HCT116 (cell line): ENCODE data around the gene SORBS1.

Experiments
- CEBPB ChIP-seq: IDR thresholded peaks from 2 replicates; pipeline ENCODE4 v1.6.1; 2012; ENCODE audit warnings: low read depth
- EZH2 ChIP-seq: fragments of 200-600 bp; sonication (generic); IDR thresholded peaks from 2 replicates; pipeline ENCODE4 v1.6.1; 2017; ENCODE audit warnings: antibody characterized with exemption, mixed run types
- EZH2phosphoT487 ChIP-seq: fragments of 200-600 bp; IDR thresholded peaks from 2 replicates; pipeline ENCODE4 v1.6.1; 2018; ENCODE audit warnings: antibody characterized with exemption, borderline replicate concordance
- POLR2A ChIP-seq: IDR thresholded peaks from 2 replicates; pipeline ENCODE4 v1.7.0; 2011; ENCODE audit warnings: borderline replicate concordance; ENCODE audit not compliant: insufficient read depth, insufficient read length; ENCODE audit errors: extremely low read depth
- POLR2AphosphoS5 ChIP-seq: IDR thresholded peaks from 2 replicates; pipeline ENCODE4 v1.6.1; 2011; ENCODE audit warnings: mild to moderate bottlenecking, low read depth, low read length, moderate library complexity
- RAD21 ChIP-seq: IDR thresholded peaks from 2 replicates; pipeline ENCODE4 v1.6.1; 2012; ENCODE audit warnings: low read depth, mild to moderate bottlenecking
- SIN3A ChIP-seq: IDR thresholded peaks from 2 replicates; pipeline ENCODE4 v1.6.1; 2012; ENCODE audit warnings: low read depth
- TCF7L2 ChIP-seq: IDR thresholded peaks from 2 replicates; pipeline ENCODE4 v1.7.0; 2011; ENCODE audit warnings: borderline replicate concordance, inconsistent platforms; ENCODE audit not compliant: insufficient read depth, insufficient read length; ENCODE audit errors: extremely low read depth
- YY1 ChIP-seq: IDR thresholded peaks from 2 replicates; pipeline ENCODE4 v1.6.1; 2011; ENCODE audit warnings: low read length, low read depth, moderate library complexity, mild to moderate bottlenecking; ENCODE audit not compliant: insufficient replicate concordance; ENCODE audit errors: extremely low read depth
- ZFX ChIP-seq: fragments of 450-650 bp; IDR thresholded peaks from 2 replicates; pipeline ENCODE4 v1.6.1; 2017
- TF ChIP-seq, protein P1 (sequence below), 3 experiments: fragments of 200-600 bp in 1 of 3; sonication (generic) in 1 of 3; IDR thresholded peaks in 2 of 3; conservative IDR thresholded peaks in 1 of 3; 2 replicates each; pipeline ENCODE4 v1.5.1; 2012 to 2017; ENCODE audit warnings: low read depth in 2 of 3, low read length in 2 of 3, antibody characterized with exemption in 1 of 3, borderline replicate concordance in 1 of 3, control low read depth in 1 of 3, mild to moderate bottlenecking in 1 of 3, mixed read lengths in 1 of 3, mixed run types in 1 of 3, moderate library complexity in 1 of 3; ENCODE audit not compliant: insufficient read depth in 1 of 3
- TF ChIP-seq, protein P2 (sequence below): IDR thresholded peaks from 2 replicates; pipeline ENCODE4 v1.6.1; 2012

DNA sequence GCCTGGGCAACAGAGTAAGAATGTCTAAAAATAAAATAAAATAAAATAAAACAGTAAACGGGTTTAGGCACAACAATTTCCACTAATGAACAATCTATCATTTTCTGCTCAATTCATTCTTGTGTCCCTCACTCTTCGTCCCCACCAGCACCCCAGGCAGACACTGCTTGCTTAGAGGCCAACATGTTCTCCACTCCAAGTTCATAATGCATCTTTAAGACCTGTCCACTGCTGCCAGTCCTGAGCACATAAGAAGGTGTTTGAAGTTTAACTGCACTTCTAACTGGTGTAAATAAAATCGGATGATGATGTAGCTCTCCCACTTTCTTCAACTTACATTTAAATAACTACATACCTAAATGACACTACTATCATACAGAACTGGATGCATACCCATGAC is 283.6 kb downstream of the SORBS1 start:
- TF ChIP-seq, protein P1, sequence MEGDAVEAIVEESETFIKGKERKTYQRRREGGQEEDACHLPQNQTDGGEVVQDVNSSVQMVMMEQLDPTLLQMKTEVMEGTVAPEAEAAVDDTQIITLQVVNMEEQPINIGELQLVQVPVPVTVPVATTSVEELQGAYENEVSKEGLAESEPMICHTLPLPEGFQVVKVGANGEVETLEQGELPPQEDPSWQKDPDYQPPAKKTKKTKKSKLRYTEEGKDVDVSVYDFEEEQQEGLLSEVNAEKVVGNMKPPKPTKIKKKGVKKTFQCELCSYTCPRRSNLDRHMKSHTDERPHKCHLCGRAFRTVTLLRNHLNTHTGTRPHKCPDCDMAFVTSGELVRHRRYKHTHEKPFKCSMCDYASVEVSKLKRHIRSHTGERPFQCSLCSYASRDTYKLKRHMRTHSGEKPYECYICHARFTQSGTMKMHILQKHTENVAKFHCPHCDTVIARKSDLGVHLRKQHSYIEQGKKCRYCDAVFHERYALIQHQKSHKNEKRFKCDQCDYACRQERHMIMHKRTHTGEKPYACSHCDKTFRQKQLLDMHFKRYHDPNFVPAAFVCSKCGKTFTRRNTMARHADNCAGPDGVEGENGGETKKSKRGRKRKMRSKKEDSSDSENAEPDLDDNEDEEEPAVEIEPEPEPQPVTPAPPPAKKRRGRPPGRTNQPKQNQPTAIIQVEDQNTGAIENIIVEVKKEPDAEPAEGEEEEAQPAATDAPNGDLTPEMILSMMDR (IDR thresholded peaks at IDR 0.05 in 2 of 3, conservative IDR thresholded peaks at IDR 0.05 in 1 of 3; ENCODE audit: borderline replicate concordance in 1 of 3, insufficient read depth in 1 of 3, low read depth in 2 of 3, low read length in 2 of 3): no peak
- no peak for TF ChIP-seq RAD21
- TF ChIP-seq POLR2A: no peak
- no peak for TF ChIP-seq EZH2
- no peak for TF ChIP-seq TCF7L2
- no peak for TF ChIP-seq YY1
- no peak for TF ChIP-seq EZH2phosphoT487
- TF ChIP-seq CEBPB: no peak
- TF ChIP-seq POLR2AphosphoS5: no peak
- TF ChIP-seq, protein P2, sequence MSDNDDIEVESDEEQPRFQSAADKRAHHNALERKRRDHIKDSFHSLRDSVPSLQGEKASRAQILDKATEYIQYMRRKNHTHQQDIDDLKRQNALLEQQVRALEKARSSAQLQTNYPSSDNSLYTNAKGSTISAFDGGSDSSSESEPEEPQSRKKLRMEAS: no peak
- TF ChIP-seq SIN3A: no peak
- TF ChIP-seq ZFX: no peak
